SW 1271 (cell line): Measurements from ENCODE around the gene SNRK.
"Not testable (repeated sequence)": the region's sequence is repeated elsewhere in the genome, so short reads cannot be mapped to it uniquely, and the experiment has no call there.

Experiments
- DNase-seq, 2 experiments: peaks; one replicate each; lab custom pipeline; 2025; lab: John Stamatoyannopoulos, UW

SNRK gene

GRCh38 chr3:43346978-43347749, 60.8 kb downstream of the SNRK start:
- no peak for DNase-seq

- no peak for DNase-seq
These were observed 61.4 kb downstream of the SNRK start for GRCh38 chr3:43347774-43348173.

GRCh38 chr3:43348350-43348749, 62.0 kb downstream of the SNRK start:
- no peak for DNase-seq

- DNase-seq: no peak
These were observed 62.7 kb downstream of the SNRK start for GRCh38 chr3:43348852-43349574.

GRCh38 chr3:43349716-43350115, 63.4 kb downstream of the SNRK start:
- no peak for DNase-seq

GRCh38 chr3:43353393-43353792, 67.1 kb downstream of the SNRK start:
- no peak for DNase-seq

GRCh38 chr3:43353923-43354670, 67.8 kb downstream of the SNRK start:
- no peak for DNase-seq

- not testable (repeated sequence) for DNase-seq
These were observed 69.7 kb downstream of the SNRK start for GRCh38 chr3:43356033-43356432.

GRCh38 chr3:43361077-43361476, 74.7 kb downstream of the SNRK start:
- DNase-seq: no peak

GRCh38 chr3:43362183-43362582, 75.8 kb downstream of the SNRK start:
- no peak for DNase-seq

GRCh38 chr3:43362961-43363360, 76.6 kb downstream of the SNRK start:
- no peak for DNase-seq

GRCh38 chr3:43363621-43364266, 77.4 kb downstream of the SNRK start:
- DNase-seq: no peak

- no peak for DNase-seq
These were observed 78.2 kb downstream of the SNRK start for GRCh38 chr3:43364494-43364893.

- DNase-seq: no peak
These were observed 78.6 kb downstream of the SNRK start for GRCh38 chr3:43364926-43365325.

- DNase-seq: no peak
These were observed 79.4 kb downstream of the SNRK start for GRCh38 chr3:43365601-43366305.

GRCh38 chr3:43366481-43366880, 80.1 kb downstream of the SNRK start:
- DNase-seq: no peak

GRCh38 chr3:43366885-43367284, 80.5 kb downstream of the SNRK start:
- no peak for DNase-seq

GRCh38 chr3:43369404-43370292, 83.3 kb downstream of the SNRK start:
- DNase-seq: no peak

GRCh38 chr3:43370293-43370980, 84.1 kb downstream of the SNRK start:
- no peak for DNase-seq

GRCh38 chr3:43371494-43371893, 85.2 kb downstream of the SNRK start:
- DNase-seq: no peak
